NCI-H526 (cell line): ENCODE measurements around the gene FUT1.
"Not testable (repeated sequence)": the region's sequence is repeated elsewhere in the genome, so short reads cannot be mapped to it uniquely, and the experiment has no call there.

ENCODE experiments used
- DNase-seq, 2 experiments: peaks; one replicate each; lab custom pipeline; 2025; lab: John Stamatoyannopoulos, UW

FUT1 gene

GRCh38 chr19:48718106-48718505 is 34.3 kb downstream of the FUT1 start:
- not testable (repeated sequence) for DNase-seq

- peak; percentile 17 to 55 for DNase-seq
Observed at GRCh38 chr19:48716562-48717291, 35.7 kb downstream of the FUT1 start.

GRCh38 chr19:48715681-48716171 is 36.7 kb downstream of the FUT1 start:
- peak in 1 of 2 experiments; percentile 47 for DNase-seq

GRCh38 chr19:48714759-48715675 is 37.4 kb downstream of the FUT1 start:
- DNase-seq, result peak; percentile 44 to 78

- DNase-seq, result peak; percentile 99 to 100
Observed at GRCh38 chr19:48713864-48714755, 38.3 kb downstream of the FUT1 start.

GRCh38 chr19:48713041-48713863 is 39.2 kb downstream of the FUT1 start:
- peak; percentile 14 to 43 for DNase-seq

- no peak for DNase-seq
Observed at GRCh38 chr19:48711106-48711662, 41.3 kb downstream of the FUT1 start.

- no peak for DNase-seq
Observed at GRCh38 chr19:48708471-48708870, 44.0 kb downstream of the FUT1 start.

GRCh38 chr19:48705431-48705830 is 47.0 kb downstream of the FUT1 start:
- DNase-seq, result no peak

- DNase-seq, result no peak
Observed at GRCh38 chr19:48703316-48703715, 49.1 kb downstream of the FUT1 start.

- no peak for DNase-seq
Observed at GRCh38 chr19:48702701-48703100, 49.7 kb downstream of the FUT1 start.

- DNase-seq, result no peak
Observed at GRCh38 chr19:48698046-48698445, 54.4 kb downstream of the FUT1 start.
